T-cell (primary cell): Measurements from ENCODE around the gene LCP2. TPM values are rescaled to one million over a fixed set of nuclear protein-coding genes. Genes with fewer than 3 reads are reported as not detected.

Experiments used
- ATAC-seq, 4 experiments: fragments of 200-7000 bp in 3 of 4; fragments of 150-1000 bp in 1 of 4; cut with Tn5 transposase; replicated peaks in 1 of 4; 1 replicate in 3 of 4; 2 replicates in 1 of 4; pipeline ENCODE4 v1.10.0; 2021; ENCODE audit warnings: moderate library complexity in 3 of 4, mild to moderate bottlenecking in 2 of 4, moderate number of reproducible peaks in 1 of 4
- CTCF ChIA-PET, 2 donors: fragments of 300-600 bp; sonication (Branson Sonifier 250); formaldehyde crosslinking; loops; one replicate each; lab custom pipeline; 2022; ENCODE audit warnings: antibody characterized with exemption in 2 of 2; lab: Charles Lee
- POLR2A ChIA-PET, 2 donors: fragments of 300-600 bp; sonication (Branson Sonifier 250); formaldehyde crosslinking; loops; one replicate each; lab custom pipeline; 2022; ENCODE audit warnings: antibody characterized with exemption in 2 of 2; lab: Charles Lee
- DNase-seq, 35 experiments: peaks; one replicate each; pipeline versions ENCODE4 v3.0.0 to v3.0.0-alpha.2; 2013 to 2023
- H3K27ac ChIP-seq: one replicate; pipeline ENCODE4 v1.5.1; 2013; ENCODE audit warnings: low read length
- H3K27me3 ChIP-seq, 2 experiments: replicated peaks in 1 of 2; 1 replicate in 1 of 2; 2 replicates in 1 of 2; pipeline versions ENCODE4 v1.6.1 to v1.7.0; 2013; ENCODE audit warnings: low read length in 1 of 2, mixed read lengths in 1 of 2; ENCODE audit not compliant: control insufficient read depth in 2 of 2, insufficient read depth in 2 of 2; ENCODE audit errors: extremely low read depth in 1 of 2
- H3K36me3 ChIP-seq, 2 donors: 1 replicate in 1 of 2; 2 replicates in 1 of 2; pipeline versions ENCODE4 v1.6.1 to v1.7.0; 2013; ENCODE audit warnings: low read length in 1 of 2; ENCODE audit not compliant: control insufficient read depth in 2 of 2, insufficient read depth in 1 of 2; ENCODE audit errors: extremely low read depth in 1 of 2
- H3K4me1 ChIP-seq, 2 experiments: 1 replicate in 1 of 2; 2 replicates in 1 of 2; pipeline versions ENCODE4 v1.6.1 to v1.7.0; 2013; ENCODE audit warnings: low read length in 2 of 2, mixed read lengths in 1 of 2; ENCODE audit not compliant: insufficient read depth in 2 of 2, control insufficient read depth in 1 of 2; ENCODE audit errors: extremely low read depth in 1 of 2
- H3K4me3 ChIP-seq, 2 donors: 1 replicate in 1 of 2; 2 replicates in 1 of 2; pipeline versions ENCODE4 v1.5.1 to v1.7.0; 2013; ENCODE audit warnings: mild to moderate bottlenecking in 2 of 2, low read length in 1 of 2, moderate library complexity in 1 of 2; ENCODE audit not compliant: control insufficient read depth in 1 of 2; ENCODE audit errors: extremely low read depth in 1 of 2
- H3K9me3 ChIP-seq: 2 replicates; pipeline ENCODE4 v1.7.0; 2013
- H3K27ac Mint-ChIP-seq, 2 donors: one replicate each; pipeline ENCODE4 v1.8.0; 2020 to 2021; ENCODE audit warnings: mild to moderate bottlenecking in 2 of 2, mixed read lengths in 2 of 2
- H3K27me3 Mint-ChIP-seq, 2 donors: one replicate each; pipeline ENCODE4 v1.8.0; 2021 to 2022; ENCODE audit warnings: mixed read lengths in 2 of 2
- H3K36me3 Mint-ChIP-seq: one replicate; pipeline ENCODE4 v1.8.0; 2021; ENCODE audit warnings: mixed read lengths
- H3K4me1 Mint-ChIP-seq, 3 donors: one replicate each; pipeline ENCODE4 v1.8.0; 2020 to 2022; ENCODE audit warnings: mixed read lengths in 3 of 3, mild to moderate bottlenecking in 1 of 3
- H3K4me3 Mint-ChIP-seq, 3 donors: one replicate each; pipeline ENCODE4 v1.8.0; 2020 to 2022; ENCODE audit warnings: mild to moderate bottlenecking in 3 of 3, mixed read lengths in 3 of 3, moderate library complexity in 3 of 3
- H3K9me3 Mint-ChIP-seq, 3 donors: one replicate each; pipeline ENCODE4 v1.8.0; 2020 to 2022; ENCODE audit warnings: mixed read lengths in 3 of 3
- WGBS: methylation state at CpG from one replicate; pipeline ENCODE4 v1.1.5; 2013; ENCODE audit warnings: missing lambda C conversion rate; ENCODE audit not compliant: insufficient coverage; 5-methylcytosine and 5-hydroxymethylcytosine counted together
- total RNA-seq, 35 experiments: library from RNA in 6 of 35; stranded (reverse) in 6 of 35; fragments of 120-200 nt in 1 of 35; gene quantifications; one replicate each; pipeline versions ENCODE4 v1.2.1 to v1.2.4 and lab custom pipeline; 2013 to 2026

The LCP2 gene
- total RNA-seq, 5 donors from 2014 or later (not counting 1 experiment from before 2014, with no cell fraction given) = 355 to 394 (median 374) TPM

GRCh38 chr5:170220191-170220590 is 77.4 kb downstream of the LCP2 start:
- ATAC-seq (no peak), DNase-seq (no peak)
- Histone ChIP-seq H3K4me3 (no peak overlapping the region), H3K9me3 (no peaks in the 10 kb centered on the region), H3K27ac (no peak overlapping the region), H3K36me3 (no peaks in the 10 kb centered on the region), H3K27me3 (no peaks in the 10 kb centered on the region), H3K4me1 (no peaks in the 10 kb centered on the region)
- Mint-ChIP-seq H3K36me3 (no peaks in the 10 kb centered on the region), H3K9me3 (no peaks in the 10 kb centered on the region), H3K27ac (no peak overlapping the region), H3K4me1 (no peaks in the 10 kb centered on the region), H3K4me3 (no peak overlapping the region), H3K27me3 (peaks cover 0 to 8% of the 10 kb centered on the region in 2 donors)
- ChIA-PET POLR2A (no interaction called here), CTCF (no interaction called here)
- no CpG with 5 or more reads among the region's 2 CpGs for WGBS

DNA sequence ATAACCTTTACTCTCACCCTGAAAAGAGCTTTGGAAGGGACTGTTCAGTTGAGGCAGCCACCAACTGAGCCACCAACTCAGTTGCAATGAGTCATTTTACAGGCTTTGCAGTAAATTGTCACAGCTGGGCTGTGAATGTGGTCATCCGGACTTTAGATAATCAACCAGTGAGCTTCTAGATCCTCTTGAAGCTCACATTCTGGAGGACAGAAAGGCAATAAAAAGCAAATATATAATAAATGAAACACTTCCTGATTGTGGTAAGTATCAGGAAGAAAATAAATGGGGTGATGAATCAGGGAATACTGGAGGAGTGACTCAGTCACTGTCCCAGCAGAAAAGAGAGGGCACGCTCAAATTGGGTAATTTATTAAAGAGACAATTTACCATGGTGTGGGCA is 78.0 kb downstream of the LCP2 start:
- ATAC-seq (no peak), DNase-seq (no peak)
- ChIA-PET POLR2A (no interaction called here), CTCF (interaction anchor here in 1 of 2 donors (1.0 kb wide), 1 partner anchor 34 kb away, joined by 3 read pairs; no protein-coding TSS in a partner anchor)
- Mint-ChIP-seq H3K4me1 (no peaks in the 10 kb centered on the region), H3K27me3 (peaks cover 0 to 8% of the 10 kb centered on the region in 2 donors), H3K9me3 (no peaks in the 10 kb centered on the region), H3K36me3 (no peaks in the 10 kb centered on the region), H3K4me3 (no peak overlapping the region), H3K27ac (no peak overlapping the region)
- Histone ChIP-seq H3K9me3 (no peaks in the 10 kb centered on the region), H3K36me3 (no peaks in the 10 kb centered on the region), H3K27ac (no peak overlapping the region), H3K4me3 (no peak overlapping the region), H3K4me1 (no peaks in the 10 kb centered on the region), H3K27me3 (no peaks in the 10 kb centered on the region)
- no CpG with 5 or more reads among the region's 2 CpGs for WGBS

- H3K36me3 ChIP-seq = no peaks in the 10 kb centered on the region
- H3K27me3 ChIP-seq = no peaks in the 10 kb centered on the region
- no peaks in the 10 kb centered on the region for H3K4me1 ChIP-seq
- POLR2A ChIA-PET = no interaction called here
- no peak overlapping the region for H3K4me3 ChIP-seq
- Mint-ChIP-seq H3K4me3 (no peak overlapping the region), H3K27me3 (peaks cover 3 to 12% of the 10 kb centered on the region in 2 donors), H3K27ac (no peak overlapping the region), H3K36me3 (no peaks in the 10 kb centered on the region), H3K9me3 (no peaks in the 10 kb centered on the region), H3K4me1 (no peaks in the 10 kb centered on the region)
- DNase-seq = no peak
- WGBS = 62% methylated on average over 1 of the region's 1 CpG
- CTCF ChIA-PET = interaction anchor here in 1 of 2 donors (1.0 kb wide), 1 partner anchor 33 kb away, joined by 3 read pairs; no protein-coding TSS in a partner anchor
- no peaks in the 10 kb centered on the region for H3K9me3 ChIP-seq
- no peak for ATAC-seq
- no peak overlapping the region for H3K27ac ChIP-seq
Measured at GRCh38 chr5:170218726-170219125, 78.9 kb downstream of the LCP2 start.

DNA sequence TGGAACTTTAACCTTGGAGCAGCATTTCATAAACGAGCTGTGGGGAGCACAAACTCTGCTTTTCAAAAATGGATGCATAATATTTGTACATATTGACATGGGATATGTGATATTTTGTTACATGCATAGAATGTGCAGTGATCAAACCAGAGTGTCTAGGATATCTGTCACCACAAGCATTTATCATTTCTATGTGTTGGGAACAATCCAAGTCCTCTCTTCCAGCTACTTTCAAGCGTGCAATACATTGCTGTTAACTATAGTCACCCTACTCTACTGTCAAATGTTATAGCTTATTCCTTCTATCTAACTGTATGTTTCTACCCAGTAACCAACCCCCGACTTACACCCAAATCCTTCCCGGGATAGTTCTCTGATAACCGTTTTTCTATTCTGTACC is 79.7 kb downstream of the LCP2 start:
- H3K4me1 ChIP-seq = no peaks in the 10 kb centered on the region
- 86% methylated on average over 2 of the region's 5 CpGs for WGBS
- ChIA-PET CTCF (interaction anchor here (0.6 to 1.5 kb wide), 3 partner anchors 8 to 420 kb away, joined by 3 to 4 read pairs (median 4); no protein-coding TSS in a partner anchor), POLR2A (no interaction called here)
- no peaks in the 10 kb centered on the region for H3K4me1 Mint-ChIP-seq
- no peak overlapping the region for H3K4me3 Mint-ChIP-seq
- H3K27me3 Mint-ChIP-seq = peaks cover 3 to 12% of the 10 kb centered on the region in 2 donors
- H3K36me3 ChIP-seq = no peaks in the 10 kb centered on the region
- ATAC-seq (no peak), DNase-seq (no peak)
- H3K36me3 Mint-ChIP-seq = no peaks in the 10 kb centered on the region
- H3K27ac Mint-ChIP-seq = no peak overlapping the region
- no peak overlapping the region for H3K27ac ChIP-seq
- H3K27me3 ChIP-seq = no peaks in the 10 kb centered on the region
- no peaks in the 10 kb centered on the region for H3K9me3 ChIP-seq
- no peak overlapping the region for H3K4me3 ChIP-seq
- H3K9me3 Mint-ChIP-seq = no peaks in the 10 kb centered on the region

GRCh38 chr5:170216257-170216864 is 81.2 kb downstream of the LCP2 start:
- ChIA-PET POLR2A (no interaction called here), CTCF (interaction anchor here in 1 of 2 donors (0.6 to 1.1 kb wide), 5 partner anchors 56 to 205 kb away, joined by 3 to 7 read pairs (median 3); no protein-coding TSS in a partner anchor)
- no peaks in the 10 kb centered on the region for H3K9me3 Mint-ChIP-seq
- Histone ChIP-seq H3K36me3 (no peaks in the 10 kb centered on the region), H3K27ac (no peak overlapping the region), H3K9me3 (no peaks in the 10 kb centered on the region), H3K27me3 (no peaks in the 10 kb centered on the region), H3K4me3 (no peak overlapping the region), H3K4me1 (no peaks in the 10 kb centered on the region)
- no peaks in the 10 kb centered on the region for H3K4me1 Mint-ChIP-seq
- no peak overlapping the region for H3K27ac Mint-ChIP-seq
- ATAC-seq (no peak), DNase-seq (peak in 1 of 35 experiments; percentile 33)
- no peak overlapping the region for H3K4me3 Mint-ChIP-seq
- H3K27me3 Mint-ChIP-seq = peaks cover 3 to 20% of the 10 kb centered on the region in 2 donors
- no peaks in the 10 kb centered on the region for H3K36me3 Mint-ChIP-seq

- POLR2A ChIA-PET = no interaction called here
- peaks cover 16 to 43% of the 10 kb centered on the region in 2 donors for H3K27me3 Mint-ChIP-seq
Measured at GRCh38 chr5:170211575-170212334, 85.8 kb downstream of the LCP2 start.

More at GRCh38 chr5:170211575-170212334, 85.8 kb downstream of the LCP2 start:
- no peak overlapping the region for H3K27ac ChIP-seq
- CTCF ChIA-PET = no interaction called here
- H3K4me1 ChIP-seq = no peaks in the 10 kb centered on the region
- H3K27ac Mint-ChIP-seq = no peak overlapping the region
- no peaks in the 10 kb centered on the region for H3K9me3 ChIP-seq
- H3K4me3 ChIP-seq = no peak overlapping the region
- DNase-seq = no peak
- no peak overlapping the region for H3K4me3 Mint-ChIP-seq
- WGBS = 100% methylated on average over 1 of the region's 1 CpG
- no peaks in the 10 kb centered on the region for H3K4me1 Mint-ChIP-seq
- H3K27me3 ChIP-seq = no peaks in the 10 kb centered on the region
- H3K36me3 ChIP-seq = no peaks in the 10 kb centered on the region
- peaks cover 4% of the 10 kb centered on the region for H3K36me3 Mint-ChIP-seq
- peaks cover 0 to 5% (median 0%) of the 10 kb centered on the region in 3 donors for H3K9me3 Mint-ChIP-seq
- no peak for ATAC-seq
